Uterus (tissue), 4 donors: ENCODE results near the gene STYXL2. TPM values are rescaled to one million over a fixed set of nuclear protein-coding genes. Genes with fewer than 3 reads are reported as not detected.

Experiments
- DNase-seq, 2 donors: peaks; one replicate each; pipeline ENCODE4 v3.0.0-alpha.2; 2019 to 2020
- H3K27ac ChIP-seq, 2 donors: fragments of 200-600 bp; sonication (generic); 1 replicate in 1 of 2; 2 replicates in 1 of 2; pipeline ENCODE4 v1.5.1; 2016 to 2018
- H3K27me3 ChIP-seq, 2 donors: fragments of 200-600 bp; sonication (generic); one replicate each; pipeline ENCODE4 v1.5.1; 2018 to 2019; ENCODE audit warnings: control low read depth in 1 of 2
- H3K36me3 ChIP-seq, 2 donors: fragments of 200-600 bp; sonication (generic); one replicate each; pipeline ENCODE4 v1.5.1; 2019; ENCODE audit warnings: control low read depth in 1 of 2
- H3K4me1 ChIP-seq, 2 donors: fragments of 200-600 bp; sonication (generic); one replicate each; pipeline ENCODE4 v1.5.1; 2018 to 2019; ENCODE audit warnings: control low read depth in 1 of 2
- H3K4me3 ChIP-seq, 2 donors: fragments of 200-600 bp; sonication (generic); 1 replicate in 1 of 2; 2 replicates in 1 of 2; pipeline ENCODE4 v1.5.1; 2018 to 2019; ENCODE audit warnings: mild to moderate bottlenecking in 1 of 2
- H3K9me3 ChIP-seq, 2 donors: fragments of 200-600 bp; sonication (generic); one replicate each; pipeline ENCODE4 v1.5.1; 2019; ENCODE audit warnings: control low read depth in 1 of 2
- POLR2A ChIP-seq, 2 donors: fragments of 450-650 bp; IDR thresholded peaks; one replicate each; pipeline ENCODE4 v1.6.1; 2016; ENCODE audit warnings: antibody characterized with exemption in 2 of 2, mild to moderate bottlenecking in 1 of 2, moderate library complexity in 1 of 2
- intact Hi-C: fragments of 100-400 bp; cut with DNase I; formaldehyde crosslinking; loops from one replicate; pipeline ENCODE4 v1.15.1; 2023; ENCODE audit warnings: low total_unique reads
- total RNA-seq, 4 donors: library from RNA; depleted of rRNA in 3 of 4; stranded (reverse); fragments of >200 nt in 3 of 4; gene quantifications; one replicate each; pipeline versions ENCODE4 v1.1.0 to v1.2.4, GENCODE V29; 2014 to 2023
- TF ChIP-seq, protein P1 (sequence below), 4 experiments: fragments of 200-600 bp in 2 of 4; fragments of 450-650 bp in 2 of 4; sonication (generic) in 2 of 4; IDR thresholded peaks; one replicate each; pipeline ENCODE4 v1.5.1; 2016 to 2019; ENCODE audit warnings: antibody characterized with exemption in 4 of 4, mild to moderate bottlenecking in 2 of 4, moderate library complexity in 1 of 4
- donor health status: DM: yes; HTN: yes; CAD: no.

The STYXL2 gene
- total RNA-seq, 4 donors from 2014 or later = 1.2 TPM; not detected in 3

- Histone ChIP-seq H3K27ac (no peak overlapping the region), H3K27me3 (no peaks in the 10 kb centered on the region), H3K4me3 (no peak overlapping the region), H3K36me3 (no peaks in the 10 kb centered on the region), H3K9me3 (no peaks in the 10 kb centered on the region), H3K4me1 (no peaks in the 10 kb centered on the region)
- intact Hi-C loops = no loop called here
- no peak for TF ChIP-seq POLR2A (IDR thresholded peaks at IDR 0.05)
- TF ChIP-seq, protein P1, sequence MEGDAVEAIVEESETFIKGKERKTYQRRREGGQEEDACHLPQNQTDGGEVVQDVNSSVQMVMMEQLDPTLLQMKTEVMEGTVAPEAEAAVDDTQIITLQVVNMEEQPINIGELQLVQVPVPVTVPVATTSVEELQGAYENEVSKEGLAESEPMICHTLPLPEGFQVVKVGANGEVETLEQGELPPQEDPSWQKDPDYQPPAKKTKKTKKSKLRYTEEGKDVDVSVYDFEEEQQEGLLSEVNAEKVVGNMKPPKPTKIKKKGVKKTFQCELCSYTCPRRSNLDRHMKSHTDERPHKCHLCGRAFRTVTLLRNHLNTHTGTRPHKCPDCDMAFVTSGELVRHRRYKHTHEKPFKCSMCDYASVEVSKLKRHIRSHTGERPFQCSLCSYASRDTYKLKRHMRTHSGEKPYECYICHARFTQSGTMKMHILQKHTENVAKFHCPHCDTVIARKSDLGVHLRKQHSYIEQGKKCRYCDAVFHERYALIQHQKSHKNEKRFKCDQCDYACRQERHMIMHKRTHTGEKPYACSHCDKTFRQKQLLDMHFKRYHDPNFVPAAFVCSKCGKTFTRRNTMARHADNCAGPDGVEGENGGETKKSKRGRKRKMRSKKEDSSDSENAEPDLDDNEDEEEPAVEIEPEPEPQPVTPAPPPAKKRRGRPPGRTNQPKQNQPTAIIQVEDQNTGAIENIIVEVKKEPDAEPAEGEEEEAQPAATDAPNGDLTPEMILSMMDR (IDR thresholded peaks at IDR 0.05) = no peak
- no peak for DNase-seq
Measured at GRCh38 chr1:167126811-167127210, 32.9 kb downstream of the STYXL2 start.

DNA sequence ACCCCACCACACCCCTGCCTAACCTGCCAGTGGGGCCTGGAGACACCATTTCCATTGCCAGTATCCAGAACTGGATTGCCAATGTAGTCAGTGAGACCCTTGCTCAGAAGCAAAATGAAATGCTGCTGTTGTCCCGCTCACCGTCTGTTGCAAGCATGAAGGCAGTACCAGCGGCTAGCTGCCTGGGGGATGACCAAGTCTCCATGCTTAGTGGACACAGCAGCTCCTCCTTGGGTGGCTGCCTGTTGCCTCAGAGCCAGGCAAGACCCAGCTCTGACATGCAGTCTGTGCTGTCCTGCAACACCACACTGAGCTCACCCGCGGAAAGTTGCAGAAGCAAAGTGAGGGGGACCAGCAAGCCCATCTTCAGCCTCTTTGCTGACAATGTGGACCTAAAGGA, 33.4 kb downstream of the STYXL2 start:
- Histone ChIP-seq H3K36me3 (no peaks in the 10 kb centered on the region), H3K27ac (no peak overlapping the region), H3K4me3 (no peak overlapping the region), H3K9me3 (no peaks in the 10 kb centered on the region), H3K27me3 (no peaks in the 10 kb centered on the region), H3K4me1 (no peaks in the 10 kb centered on the region)
- DNase-seq = no peak
- no peak for TF ChIP-seq POLR2A (IDR thresholded peaks at IDR 0.05)
- TF ChIP-seq, protein P1 (IDR thresholded peaks at IDR 0.05) = no peak
- intact Hi-C loops = no loop called here

DNA sequence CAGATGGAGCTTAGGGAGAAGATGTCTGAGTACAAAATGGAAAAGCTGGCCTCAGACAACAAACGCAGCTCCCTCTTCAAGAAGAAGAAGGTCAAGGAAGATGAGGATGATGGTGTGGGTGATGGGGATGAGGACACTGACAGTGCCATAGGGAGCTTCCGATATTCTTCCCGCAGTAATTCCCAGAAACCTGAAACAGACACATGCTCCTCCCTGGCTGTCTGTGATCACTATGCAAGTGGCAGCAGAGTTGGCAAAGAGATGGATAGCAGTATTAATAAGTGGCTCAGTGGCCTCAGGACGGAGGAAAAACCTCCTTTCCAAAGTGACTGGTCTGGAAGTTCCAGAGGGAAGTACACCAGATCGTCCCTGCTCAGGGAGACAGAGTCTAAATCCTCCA, 33.8 kb downstream of the STYXL2 start:
- Histone ChIP-seq H3K4me3 (no peak overlapping the region), H3K27me3 (no peaks in the 10 kb centered on the region), H3K4me1 (no peaks in the 10 kb centered on the region), H3K27ac (no peak overlapping the region), H3K9me3 (no peaks in the 10 kb centered on the region), H3K36me3 (no peaks in the 10 kb centered on the region)
- no peak for DNase-seq
- TF ChIP-seq POLR2A (IDR thresholded peaks at IDR 0.05) = no peak
- TF ChIP-seq, protein P1 (IDR thresholded peaks at IDR 0.05) = no peak
- intact Hi-C loops = no loop called here

- intact Hi-C loops = no loop called here
- Histone ChIP-seq H3K4me3 (no peak overlapping the region), H3K27ac (no peak overlapping the region), H3K36me3 (no peaks in the 10 kb centered on the region), H3K4me1 (no peaks in the 10 kb centered on the region), H3K9me3 (no peaks in the 10 kb centered on the region), H3K27me3 (no peaks in the 10 kb centered on the region)
- TF ChIP-seq POLR2A (IDR thresholded peaks at IDR 0.05) = no peak
- TF ChIP-seq, protein P1 (IDR thresholded peaks at IDR 0.05) = no peak
- no peak for DNase-seq
Measured at GRCh38 chr1:167128261-167129227, 34.7 kb downstream of the STYXL2 start.

GRCh38 chr1:167130829-167131510, 37.1 kb downstream of the STYXL2 start:
- TF ChIP-seq, protein P1 (IDR thresholded peaks at IDR 0.05) = no peak
- no peak for TF ChIP-seq POLR2A (IDR thresholded peaks at IDR 0.05)
- Histone ChIP-seq H3K27me3 (no peaks in the 10 kb centered on the region), H3K27ac (no peak overlapping the region), H3K4me3 (no peak overlapping the region), H3K9me3 (no peaks in the 10 kb centered on the region), H3K4me1 (no peaks in the 10 kb centered on the region), H3K36me3 (no peaks in the 10 kb centered on the region)
- intact Hi-C loops = no loop called here
- no peak for DNase-seq
